Measurements from ENCODE around the gene FNDC5. TPM values are rescaled to one million over a fixed set of nuclear protein-coding genes. Genes with fewer than 3 reads are reported as not detected.

Gene FNDC5
- total and polyA plus RNA-seq, 4 donors = 0.43 to 10.5 (median 2.0) TPM

Other genes with a start within 250 kb of the FNDC5 start
- gene ZBTB8OS, start 220.4 kb downstream of the FNDC5 start, total RNA-seq = 10 to 100 TPM; 12.3 to 17.2 TPM
- 10 to 100 TPM; 16.1 to 33.8 TPM for gene ZBTB8OS, start 220.4 kb downstream of the FNDC5 start, polyA plus RNA-seq
- 10 to 100 TPM; 61.3 to 93.1 TPM for gene RBBP4, start 219.7 kb downstream of the FNDC5 start, total RNA-seq
- 10 to 100 TPM; 35.3 to 36.6 TPM for gene RBBP4, start 219.7 kb downstream of the FNDC5 start, polyA plus RNA-seq
- 1 to 10 TPM in 1 of 2 donors, under 1 TPM in 1; 0.23 to 1.5 TPM for gene SYNC, start 168.1 kb downstream of the FNDC5 start, total RNA-seq
- under 1 TPM; 0.28 to 0.33 TPM for gene SYNC, start 168.1 kb downstream of the FNDC5 start, polyA plus RNA-seq
- 10 to 100 TPM; 31.6 to 94.0 TPM for gene YARS1, start 53.6 kb downstream of the FNDC5 start, total RNA-seq
- gene YARS1, start 53.6 kb downstream of the FNDC5 start, polyA plus RNA-seq = 10 to 100 TPM; 39.3 to 65.8 TPM
- 10 to 100 TPM; 15.8 to 24.8 TPM for gene S100PBP, start 53.3 kb downstream of the FNDC5 start, total RNA-seq
- gene S100PBP, start 53.3 kb downstream of the FNDC5 start, polyA plus RNA-seq = 1 to 10 TPM; 1.9 to 6.4 TPM
- not detected for gene HPCA, start 15.6 kb upstream of the FNDC5 start, total RNA-seq
- gene HPCA, start 15.6 kb upstream of the FNDC5 start, polyA plus RNA-seq = not detected
- gene TMEM54, start 30.5 kb upstream of the FNDC5 start, total RNA-seq = 1 to 10 TPM in 1 of 2 donors, under 1 TPM in 1; 0.92 to 1.4 TPM
- gene TMEM54, start 30.5 kb upstream of the FNDC5 start, polyA plus RNA-seq = 10 to 100 TPM in 1 of 2 donors, 1 to 10 TPM in 1; 3.8 to 10.9 TPM
- gene RNF19B, start 93.9 kb upstream of the FNDC5 start, total RNA-seq = 1 to 10 TPM; 5.6 to 8.3 TPM
- 1 to 10 TPM; 2.2 to 4.4 TPM for gene RNF19B, start 93.9 kb upstream of the FNDC5 start, polyA plus RNA-seq
- 100 to 1,000 TPM in 1 of 2 donors, 10 to 100 TPM in 1; 34.2 to 181 TPM for gene AK2, start 166.0 kb upstream of the FNDC5 start, total RNA-seq
- gene AK2, start 166.0 kb upstream of the FNDC5 start, polyA plus RNA-seq = 100 to 1,000 TPM; 101 to 128 TPM
- 1 to 10 TPM in 1 of 2 donors, under 1 TPM in 1; 0.79 to 2.6 TPM for gene AZIN2, start 210.2 kb upstream of the FNDC5 start, total RNA-seq
- gene AZIN2, start 210.2 kb upstream of the FNDC5 start, polyA plus RNA-seq = under 1 TPM; 0.68 to 0.69 TPM